GM19397 (cell line): Measurements from ENCODE around the gene HSFX2.
A peak's percentile ranks its signal among the peaks of the same experiment; 100 is the strongest.
"Not testable (repeated sequence)": the region's sequence is repeated elsewhere in the genome, so short reads cannot be mapped to it uniquely, and the experiment has no call there.

ENCODE experiments used
- ATAC-seq: cut with Tn5 transposase; IDR thresholded peaks from one replicate; pipeline ENCODE4 v1.9.1; 2021; ENCODE audit warnings: mild to moderate bottlenecking, moderate library complexity; ENCODE audit not compliant: unreplicated experiment

HSFX2 gene

GRCh38 chrX:149590993-149591392, 4.1 kb downstream of the HSFX2 start:
- not testable (repeated sequence) for ATAC-seq

- ATAC-seq: not testable (repeated sequence)
Observed at GRCh38 chrX:149587359-149587758, 7.8 kb downstream of the HSFX2 start, which contains the start of gene MAGEA9B. MAGEA9B (minus strand) TSS chrX:149587459; CDS start chrX:149583179, 4,280 bp downstream.

- not testable (repeated sequence) for ATAC-seq
Observed at GRCh38 chrX:149585631-149586030, 9.5 kb downstream of the HSFX2 start.

DNA sequence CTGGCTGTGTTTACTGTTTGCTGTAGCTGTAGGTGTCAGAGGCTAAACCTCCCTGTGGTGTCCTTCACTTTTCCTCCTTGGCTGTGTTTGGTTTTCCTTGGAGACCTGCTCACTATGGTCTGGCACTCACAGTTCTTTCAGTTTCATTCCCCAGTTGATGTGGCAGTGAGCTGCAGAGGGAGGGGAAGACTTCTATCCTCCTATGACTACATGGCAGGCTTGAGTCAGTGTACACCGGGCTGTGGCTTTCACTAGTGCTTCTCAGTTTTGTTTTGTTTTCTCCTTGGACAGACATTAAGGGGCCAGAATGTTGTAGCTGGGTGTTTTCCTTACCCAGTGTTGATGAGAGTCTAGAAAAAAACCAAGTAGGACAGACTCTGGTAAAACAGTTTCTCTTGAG, 21.7 kb downstream of the HSFX2 start:
- peak; percentile 100 for ATAC-seq

- ATAC-seq: no peak
Observed at GRCh38 chrX:149572743-149573142, 22.4 kb downstream of the HSFX2 start.

- no peak for ATAC-seq
Observed at GRCh38 chrX:149571770-149572169, 23.3 kb downstream of the HSFX2 start.

DNA sequence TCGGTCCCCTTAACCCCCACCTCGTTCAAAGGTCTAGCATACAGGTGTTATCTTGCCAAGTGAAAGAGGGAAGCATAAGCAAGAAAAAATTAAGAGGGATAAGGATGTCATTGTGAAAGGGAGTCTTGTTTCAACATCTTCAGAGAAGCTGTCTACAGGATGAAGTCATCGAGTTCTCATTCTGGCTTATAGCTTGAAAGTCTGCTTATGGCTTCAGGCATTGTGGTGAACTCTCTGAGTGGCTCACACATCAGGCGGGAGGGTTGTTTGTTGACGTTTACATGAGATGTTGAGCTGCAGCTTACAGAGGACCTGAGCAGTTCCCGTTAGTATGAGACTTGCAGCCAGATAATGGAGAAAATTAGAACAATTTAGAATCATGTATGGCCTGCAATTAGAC, 24.4 kb downstream of the HSFX2 start:
- no peak for ATAC-seq

DNA sequence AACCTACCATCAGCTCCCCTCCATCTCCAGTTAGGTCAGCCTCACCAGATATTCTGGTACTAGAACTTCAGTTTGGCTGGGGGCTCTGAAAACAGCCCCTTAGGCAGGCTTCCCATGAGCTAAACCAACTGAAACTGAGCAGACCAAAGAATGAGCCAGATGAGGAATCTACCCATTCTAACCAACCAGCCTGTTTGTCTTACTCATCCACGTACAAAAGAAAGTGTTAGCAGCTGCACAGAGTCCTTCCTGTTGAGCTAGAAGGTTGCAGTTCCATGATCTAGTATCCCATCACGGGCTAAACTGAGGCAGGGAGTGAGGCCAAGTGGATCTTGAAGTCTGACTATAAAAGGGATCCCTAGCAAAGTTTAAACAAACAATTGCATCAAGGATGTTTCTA, 25.3 kb downstream of the HSFX2 start:
- ATAC-seq: no peak

GRCh38 chrX:149568701-149569296, 26.3 kb downstream of the HSFX2 start:
- ATAC-seq: no peak

DNA sequence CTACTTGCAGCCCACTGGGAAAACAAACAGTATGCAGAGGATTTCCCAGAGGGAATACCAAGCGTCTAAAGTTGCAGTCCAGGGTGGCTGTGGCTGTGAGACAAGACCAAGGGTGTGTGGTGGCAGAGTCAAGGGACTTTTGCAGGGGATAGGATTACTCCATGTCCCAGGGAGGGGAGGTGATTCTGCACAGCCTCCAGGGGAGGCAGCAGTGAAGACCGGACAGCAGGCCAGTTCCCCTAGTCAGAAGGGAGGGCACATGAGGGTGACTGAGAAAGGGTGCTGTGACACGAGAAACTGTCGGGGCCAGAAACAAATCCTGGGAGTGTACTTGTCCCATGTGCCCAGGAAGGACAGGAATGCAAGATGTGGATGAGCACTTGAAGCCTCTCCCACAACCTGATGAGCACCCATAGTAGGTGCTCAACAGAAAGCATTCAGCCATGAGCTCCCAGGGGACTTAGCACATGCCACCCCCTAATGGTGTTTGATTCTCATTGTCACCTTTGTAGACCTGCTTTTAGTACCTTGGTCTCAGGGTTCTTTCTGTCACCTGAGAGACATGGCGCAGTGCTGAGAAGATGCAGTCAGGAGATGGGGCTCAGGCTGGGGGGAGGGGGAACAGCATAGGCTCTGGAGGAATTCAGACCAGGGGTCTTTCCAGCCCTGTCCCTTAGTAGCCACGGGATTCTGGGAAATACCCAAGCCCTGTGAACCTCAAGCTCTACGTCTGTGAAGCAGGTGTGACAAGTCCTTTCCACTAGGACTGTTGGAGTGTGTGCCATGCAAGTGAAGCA, 27.3 kb downstream of the HSFX2 start:
- ATAC-seq: no peak

DNA sequence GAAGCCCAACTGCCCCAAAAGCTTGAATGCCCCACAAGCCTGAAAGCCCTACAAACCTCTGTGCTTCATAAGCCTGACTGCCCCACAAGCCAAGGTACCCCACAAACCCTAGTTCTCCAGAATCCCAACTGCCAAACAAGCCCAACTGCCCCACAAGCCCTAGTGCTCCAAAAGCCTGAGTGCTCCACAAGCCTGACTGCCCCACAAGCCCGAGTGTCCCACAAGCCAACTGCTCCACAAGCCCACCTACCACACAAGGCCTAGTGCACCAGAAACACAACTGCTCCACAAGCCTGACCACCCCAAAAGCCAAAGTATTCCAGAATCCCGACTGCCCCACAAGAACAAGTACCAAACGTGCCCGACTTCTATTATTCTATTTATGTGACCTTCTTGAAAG, 31.8 kb downstream of the HSFX2 start:
- ATAC-seq: no peak

- not testable (repeated sequence) for ATAC-seq
Observed at GRCh38 chrX:149555251-149555650, 39.9 kb downstream of the HSFX2 start.

- not testable (repeated sequence) for ATAC-seq
Observed at GRCh38 chrX:149551939-149552248, 43.2 kb downstream of the HSFX2 start.

DNA sequence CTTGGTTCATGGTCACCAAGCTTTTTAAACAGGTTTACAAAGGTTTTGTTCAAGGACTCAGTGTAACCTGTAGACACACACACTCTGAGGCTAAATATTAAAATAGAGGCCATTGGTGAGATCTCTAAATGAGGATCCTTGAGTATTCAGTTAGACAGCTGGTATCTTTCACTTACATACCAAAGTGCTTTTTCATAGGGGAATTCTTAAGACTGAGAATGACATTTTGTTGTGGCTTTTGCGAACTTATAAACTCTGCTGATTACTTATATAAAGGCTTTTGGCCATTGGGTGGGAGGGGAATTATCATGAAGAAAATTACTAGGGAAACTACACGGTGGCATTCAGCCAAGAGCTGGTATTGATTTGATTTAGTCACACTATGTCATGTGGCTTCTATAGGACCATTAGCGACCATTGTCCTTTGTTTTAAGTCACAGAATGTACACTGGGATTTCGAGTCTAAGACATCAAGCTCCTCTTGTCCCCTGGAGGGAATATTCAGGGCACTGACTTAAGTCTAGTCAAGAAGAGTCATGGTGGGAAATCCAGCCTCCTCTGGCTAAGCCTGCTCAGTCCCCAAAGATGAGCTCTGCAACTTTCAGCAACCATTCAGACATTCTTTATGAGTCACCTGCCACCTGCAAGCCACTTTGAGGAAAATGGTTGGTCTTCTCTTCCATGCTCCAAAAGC, 43.7 kb downstream of the HSFX2 start:
- not testable (repeated sequence) for ATAC-seq

GRCh38 chrX:149550454-149550853, 44.7 kb downstream of the HSFX2 start:
- not testable (repeated sequence) for ATAC-seq

GRCh38 chrX:149549701-149550100, 45.4 kb downstream of the HSFX2 start, which contains the start of gene HSFX3:
HSFX3 (minus strand) TSS chrX:149549924; CDS start chrX:149549852, 72 bp downstream.
- not testable (repeated sequence) for ATAC-seq

DNA sequence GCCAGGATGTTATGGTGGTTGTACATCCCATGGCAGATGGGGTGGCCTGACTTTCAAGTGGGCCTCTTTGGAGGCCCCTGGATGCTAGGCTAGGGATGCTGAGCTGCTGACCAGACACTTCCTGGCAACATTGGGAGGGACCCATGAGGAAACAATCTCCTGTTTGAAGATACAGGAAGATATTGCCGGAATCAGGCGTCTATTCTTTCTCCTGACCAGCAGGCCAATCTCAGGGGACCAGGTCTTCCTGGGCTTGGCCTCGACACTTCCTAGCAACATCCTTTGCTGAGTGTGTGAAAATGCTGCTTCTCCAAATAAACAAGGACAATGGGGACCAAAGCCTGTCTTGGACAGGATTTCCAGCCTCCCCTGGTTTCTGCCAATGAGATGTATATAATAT, 47.3 kb downstream of the HSFX2 start:
- not testable (repeated sequence) for ATAC-seq

DNA sequence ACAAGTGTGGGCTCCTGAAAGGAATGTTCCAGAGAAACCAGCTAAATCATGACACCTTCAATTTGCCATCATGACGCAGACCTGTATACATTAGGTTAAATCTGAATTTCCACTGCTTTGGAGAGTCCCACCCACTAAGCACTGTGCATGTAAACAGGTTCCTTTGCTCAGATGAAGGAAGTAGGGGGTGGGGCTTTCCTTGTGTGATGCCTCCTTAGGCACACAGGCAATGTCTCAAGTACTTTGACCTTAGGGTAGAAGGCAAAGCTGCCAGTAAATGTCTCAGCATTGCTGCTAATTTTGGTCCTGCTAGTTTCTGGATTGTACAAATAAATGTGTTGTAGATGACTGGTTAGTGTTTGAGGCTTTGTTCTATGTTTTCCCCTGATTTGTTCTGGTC, 48.2 kb downstream of the HSFX2 start:
- not testable (repeated sequence) for ATAC-seq

- ATAC-seq: peak; percentile 54
Observed at GRCh38 chrX:149545545-149546543, 49.3 kb downstream of the HSFX2 start.
